ENCODE data around the gene FCN2. TPM values are rescaled to one million over a fixed set of nuclear protein-coding genes. Genes with fewer than 3 reads are reported as not detected.

The FCN2 gene
- total RNA-seq, 1 donor from 2014 or later: not detected

GRCh38 chr9:134908524-134909309 is 28.1 kb downstream of the FCN2 start:
- Mint-ChIP-seq H3K27ac (ENCODE audit: unreplicated experiment) (no peak overlapping the region), H3K4me1 (ENCODE audit: unreplicated experiment) (no peaks in the 10 kb centered on the region), H3K4me3 (ENCODE audit: unreplicated experiment) (no peak overlapping the region), H3K9me3 (ENCODE audit: unreplicated experiment) (no peaks in the 10 kb centered on the region), H3K36me3 (ENCODE audit: low read depth, unreplicated experiment) (no peaks in the 10 kb centered on the region), H3K27me3 (ENCODE audit: unreplicated experiment) (no peaks in the 10 kb centered on the region)
- TF ChIP-seq CTCF (IDR thresholded peaks at IDR 0.05; ENCODE audit: unreplicated experiment): no peak
- DNase-seq (ENCODE audit: low spot score): no peak

- no peaks in the 10 kb centered on the region for H3K36me3 Mint-ChIP-seq (ENCODE audit: low read depth, unreplicated experiment)
- H3K4me1 Mint-ChIP-seq (ENCODE audit: unreplicated experiment): no peaks in the 10 kb centered on the region
- H3K27ac Mint-ChIP-seq (ENCODE audit: unreplicated experiment): no peak overlapping the region
- no peaks in the 10 kb centered on the region for H3K27me3 Mint-ChIP-seq (ENCODE audit: unreplicated experiment)
- no peak overlapping the region for H3K4me3 Mint-ChIP-seq (ENCODE audit: unreplicated experiment)
- no peaks in the 10 kb centered on the region for H3K9me3 Mint-ChIP-seq (ENCODE audit: unreplicated experiment)
- no peak for TF ChIP-seq CTCF (IDR thresholded peaks at IDR 0.05; ENCODE audit: unreplicated experiment)
- DNase-seq (ENCODE audit: low spot score): no peak
Measured at GRCh38 chr9:134909511-134910481, 29.2 kb downstream of the FCN2 start.

GRCh38 chr9:134912126-134912840 is 31.7 kb downstream of the FCN2 start:
- no peak overlapping the region for H3K4me3 Mint-ChIP-seq (ENCODE audit: unreplicated experiment)
- H3K4me1 Mint-ChIP-seq (ENCODE audit: unreplicated experiment): no peaks in the 10 kb centered on the region
- no peak for TF ChIP-seq CTCF (IDR thresholded peaks at IDR 0.05; ENCODE audit: unreplicated experiment)
- no peak for DNase-seq (ENCODE audit: low spot score)
- H3K36me3 Mint-ChIP-seq (ENCODE audit: low read depth, unreplicated experiment): no peaks in the 10 kb centered on the region
- no peaks in the 10 kb centered on the region for H3K9me3 Mint-ChIP-seq (ENCODE audit: unreplicated experiment)
- no peak overlapping the region for H3K27ac Mint-ChIP-seq (ENCODE audit: unreplicated experiment)
- no peaks in the 10 kb centered on the region for H3K27me3 Mint-ChIP-seq (ENCODE audit: unreplicated experiment)

GRCh38 chr9:134913041-134913712 is 32.6 kb downstream of the FCN2 start:
- Mint-ChIP-seq H3K27me3 (ENCODE audit: unreplicated experiment) (no peaks in the 10 kb centered on the region), H3K36me3 (ENCODE audit: low read depth, unreplicated experiment) (no peaks in the 10 kb centered on the region), H3K27ac (ENCODE audit: unreplicated experiment) (no peak overlapping the region), H3K4me3 (ENCODE audit: unreplicated experiment) (no peak overlapping the region), H3K4me1 (ENCODE audit: unreplicated experiment) (no peaks in the 10 kb centered on the region), H3K9me3 (ENCODE audit: unreplicated experiment) (no peaks in the 10 kb centered on the region)
- TF ChIP-seq CTCF (IDR thresholded peaks at IDR 0.05; ENCODE audit: unreplicated experiment): no peak
- DNase-seq (ENCODE audit: low spot score): no peak
